NCI-H146 treated with DMSO at 0.1 percent for 48 hours (cell line): Measurements from ENCODE around the gene CCL27.
A peak's percentile ranks its signal among the peaks of the same experiment; 100 is the strongest.

Source experiments
- DNase-seq: peaks from one replicate; lab custom pipeline; 2025; ENCODE audit not compliant: unreplicated experiment; lab: John Stamatoyannopoulos, UW

CCL27 gene

DNA sequence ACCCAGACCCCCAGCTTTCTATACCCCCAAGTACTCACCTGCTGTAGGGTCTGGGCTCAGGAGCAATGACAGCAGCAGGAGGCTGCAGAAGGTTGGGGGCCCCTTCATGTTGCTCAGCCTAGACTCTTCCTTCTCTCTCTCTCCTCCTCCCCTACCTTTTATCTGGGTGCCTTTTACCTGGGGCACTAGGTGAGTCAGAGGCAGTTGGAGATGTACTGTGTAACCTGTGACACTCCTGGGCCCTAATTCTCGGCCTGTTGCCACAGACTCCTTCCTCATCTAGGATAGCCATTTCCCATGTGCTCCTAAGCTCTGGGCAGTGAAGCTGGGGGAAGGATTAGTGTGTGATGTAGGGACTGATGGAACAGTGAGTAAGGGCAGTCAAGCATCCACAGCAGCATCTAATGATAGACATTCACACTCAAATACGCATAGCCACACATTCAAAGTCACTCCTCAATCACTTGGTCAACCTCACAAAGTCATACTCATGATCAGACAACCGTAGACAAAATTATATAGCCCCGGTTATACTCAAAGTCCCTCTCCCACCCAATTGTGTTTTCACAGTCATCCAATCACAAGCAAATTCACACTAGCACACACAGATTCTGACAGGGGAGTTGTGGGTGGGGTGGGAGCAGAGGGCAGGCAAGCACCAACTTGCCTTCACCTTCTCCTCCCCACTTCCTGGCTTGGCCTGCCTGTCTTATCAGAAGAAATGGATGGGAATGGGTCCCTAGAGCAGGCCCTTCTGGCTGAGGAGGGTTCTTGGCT, at the start of gene CCL27:
Gene CCL27 (minus strand): TSS at position 132 of the 777 bp plus-strand sequence. CDS start 24 bp downstream, at position 108.
- no peak for DNase-seq

DNA sequence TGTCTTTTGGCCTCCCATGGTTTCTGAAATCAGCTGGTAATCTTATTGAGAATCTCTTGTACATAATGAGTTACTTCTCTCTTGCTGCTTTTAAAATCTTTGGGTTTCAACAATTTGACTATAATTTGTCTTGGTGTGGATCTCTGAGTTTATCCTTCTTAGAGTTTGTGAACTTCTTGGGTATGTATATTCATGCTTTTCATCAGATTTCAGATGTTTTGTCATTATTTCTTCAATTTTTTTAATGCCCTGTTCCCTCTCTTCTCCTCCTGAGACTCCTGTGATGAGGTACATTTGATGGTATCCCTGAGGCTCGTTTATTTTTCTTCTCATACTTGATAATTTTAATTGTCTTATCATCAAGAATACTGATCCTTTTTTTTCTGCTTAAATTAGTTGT, 49.7 kb upstream of the CCL27 start:
- no peak for DNase-seq

GRCh38 chr9:34710023-34710422, 47.6 kb upstream of the CCL27 start, which contains the start of gene CCL21:
TSS of gene CCL21 (minus strand) at chr9:34710136. CDS start at chr9:34710066, 70 bp downstream.
- DNase-seq, result no peak

DNA sequence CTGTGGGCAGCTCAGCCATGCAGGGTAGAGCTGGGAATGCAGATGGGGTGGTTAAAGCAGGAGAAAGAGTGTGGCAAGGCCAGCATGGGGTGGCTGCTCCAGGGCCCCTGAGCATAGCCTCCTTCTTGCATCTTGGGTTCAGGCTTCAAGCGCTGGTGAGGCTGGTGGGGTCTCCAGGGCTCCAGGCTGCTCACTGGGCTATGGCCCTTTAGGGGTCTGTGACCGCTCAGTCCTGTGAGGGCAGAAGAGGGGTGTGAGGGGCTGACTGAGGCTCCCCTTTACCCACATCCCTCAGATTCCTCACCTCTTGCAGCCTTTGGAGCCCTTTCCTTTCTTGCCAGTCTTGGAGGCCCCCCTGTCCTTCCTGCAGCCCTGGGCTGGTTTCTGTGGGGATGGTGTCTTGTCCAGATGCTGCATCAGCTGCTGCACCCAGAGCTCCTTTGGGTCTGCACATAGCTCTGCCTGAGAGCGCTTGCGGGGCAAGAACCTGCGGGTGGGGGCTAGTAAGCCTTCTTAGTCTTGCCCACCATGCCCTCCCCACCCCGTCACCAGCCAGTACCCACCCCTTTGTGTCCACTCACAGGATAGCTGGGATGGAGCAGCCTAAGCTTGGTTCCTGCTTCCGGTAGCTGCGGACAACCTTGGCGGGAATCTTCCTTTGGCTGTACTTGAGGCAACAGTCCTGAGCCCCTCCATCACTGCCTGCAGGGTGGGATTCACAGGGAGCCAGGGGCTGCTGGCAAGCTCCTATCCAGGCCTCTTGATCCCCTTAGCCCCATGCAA, 46.9 kb upstream of the CCL27 start:
- DNase-seq, result no peak

DNA sequence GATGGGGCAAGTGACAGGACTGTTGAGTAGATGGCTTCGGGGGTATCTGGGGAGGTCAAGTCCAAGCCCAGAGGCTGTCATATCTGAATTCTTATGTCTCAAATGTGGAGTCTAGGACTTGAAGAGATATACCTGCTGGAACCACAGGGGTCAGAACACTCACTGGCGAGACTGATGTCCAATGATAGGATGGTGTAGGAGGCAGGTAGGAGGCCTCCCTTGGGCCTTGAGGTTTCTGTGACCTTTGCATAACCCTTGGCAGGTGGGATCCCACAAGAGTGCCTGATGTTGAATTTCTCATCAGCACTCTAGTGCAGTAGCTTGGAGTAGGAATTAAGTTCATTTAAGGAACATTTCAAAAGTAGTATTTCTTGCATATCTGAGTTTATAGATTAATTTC, 44.7 kb upstream of the CCL27 start:
- no peak for DNase-seq

DNA sequence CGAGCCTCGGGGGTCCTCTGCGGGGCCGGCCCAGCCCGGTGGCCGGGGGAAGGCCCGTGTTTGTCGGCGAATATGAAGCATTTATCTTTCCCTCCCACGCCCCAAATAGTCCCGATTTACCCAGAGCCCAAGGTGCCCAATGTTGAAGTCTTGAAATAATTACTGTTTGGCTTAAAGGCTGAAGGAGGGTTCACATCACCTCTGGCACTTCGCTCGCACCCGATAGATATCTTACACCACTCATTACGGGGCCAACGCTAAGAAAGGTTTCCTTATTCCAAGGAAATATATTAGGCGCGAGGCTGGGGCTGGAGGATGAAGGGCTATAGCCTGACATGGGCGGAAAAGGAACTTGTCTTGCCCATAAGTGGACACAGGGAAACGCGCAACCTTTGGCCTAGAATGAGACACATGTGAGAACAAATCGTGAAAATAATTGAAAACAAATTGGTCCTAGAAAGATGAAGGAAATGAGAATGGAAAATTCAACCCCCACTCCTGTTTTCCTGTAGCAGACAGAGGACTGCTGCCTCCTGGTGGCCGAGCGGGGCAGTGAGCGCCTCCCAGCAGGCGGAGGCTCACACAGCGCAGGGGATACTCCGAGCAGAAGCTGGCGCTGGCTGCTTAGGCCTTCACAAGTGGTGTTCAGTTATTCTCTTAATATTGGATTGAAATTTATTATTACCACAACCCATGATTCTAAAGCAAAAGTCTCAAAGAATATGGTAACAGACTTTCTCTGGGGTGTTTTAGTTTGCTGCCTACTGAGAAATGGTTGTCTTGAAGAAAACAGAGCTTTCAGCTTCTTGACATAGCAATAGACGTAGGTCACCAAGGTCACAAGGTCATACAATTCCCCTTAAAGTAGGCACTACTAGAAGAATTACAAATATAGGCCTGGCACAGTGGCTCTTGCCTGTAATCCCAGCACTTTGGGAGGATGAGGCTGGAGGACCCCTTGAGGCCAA, 39.6 kb upstream of the CCL27 start:
- peak; percentile 72 for DNase-seq

DNA sequence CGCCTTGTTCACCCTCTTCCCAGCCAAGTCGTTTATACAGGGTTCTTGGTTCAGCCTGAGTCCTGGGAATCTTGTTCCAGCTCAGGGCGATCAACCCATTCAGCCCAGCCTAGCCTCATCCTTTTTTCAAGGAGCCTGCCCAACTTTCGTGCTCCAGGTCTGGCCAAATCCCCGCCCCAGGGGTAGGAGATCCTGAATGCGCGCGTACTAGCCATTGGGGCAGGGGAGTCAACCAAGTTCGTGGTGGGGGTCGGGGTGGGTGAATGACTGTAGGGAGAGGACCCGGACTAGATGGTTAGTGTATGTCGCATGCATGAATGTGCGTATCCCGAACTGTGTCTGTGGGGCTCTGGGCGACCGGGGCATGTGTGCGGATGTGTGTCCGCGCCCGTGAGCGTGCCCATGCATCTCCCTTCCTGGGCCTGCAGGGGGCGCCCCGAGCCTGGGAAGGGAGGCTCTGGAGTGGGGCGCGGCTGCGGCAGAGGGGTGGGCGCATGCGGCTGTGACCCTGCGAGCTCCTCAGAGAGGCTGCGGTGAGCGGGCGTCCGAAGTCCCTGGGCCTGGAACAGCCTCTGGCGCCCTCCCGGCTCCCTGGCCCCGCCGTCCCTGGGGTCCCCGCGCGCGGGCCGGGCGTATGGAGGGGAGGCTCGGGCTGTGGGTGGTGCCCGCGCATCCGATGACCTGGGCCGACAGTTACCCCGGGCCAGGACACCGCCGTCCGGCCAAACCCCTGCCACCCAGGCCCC, 38.7 kb upstream of the CCL27 start:
- DNase-seq, result peak; percentile 29

GRCh38 chr9:34694811-34695210, 32.4 kb upstream of the CCL27 start:
- DNase-seq, result no peak

GRCh38 chr9:34693560-34693959, 31.1 kb upstream of the CCL27 start:
- no peak for DNase-seq

DNA sequence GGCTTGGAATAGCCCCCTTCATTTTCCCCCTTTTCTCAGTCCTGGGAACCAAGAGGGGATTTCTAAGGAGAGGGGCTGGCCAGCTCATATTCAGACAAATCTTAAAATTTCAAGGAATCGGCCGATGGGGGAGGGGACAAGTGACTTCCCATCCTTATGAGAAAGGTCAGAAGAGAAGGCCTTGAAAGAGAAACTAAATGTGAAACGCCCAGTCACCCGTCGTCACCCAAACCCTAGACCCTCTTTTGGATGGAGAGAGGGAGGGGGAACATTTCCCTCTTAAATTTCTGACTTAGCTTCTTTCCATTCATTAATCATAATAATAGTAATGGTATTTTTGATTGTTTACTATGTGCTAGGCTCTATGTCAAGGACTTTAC, 29.5 kb upstream of the CCL27 start:
- no peak for DNase-seq

DNA sequence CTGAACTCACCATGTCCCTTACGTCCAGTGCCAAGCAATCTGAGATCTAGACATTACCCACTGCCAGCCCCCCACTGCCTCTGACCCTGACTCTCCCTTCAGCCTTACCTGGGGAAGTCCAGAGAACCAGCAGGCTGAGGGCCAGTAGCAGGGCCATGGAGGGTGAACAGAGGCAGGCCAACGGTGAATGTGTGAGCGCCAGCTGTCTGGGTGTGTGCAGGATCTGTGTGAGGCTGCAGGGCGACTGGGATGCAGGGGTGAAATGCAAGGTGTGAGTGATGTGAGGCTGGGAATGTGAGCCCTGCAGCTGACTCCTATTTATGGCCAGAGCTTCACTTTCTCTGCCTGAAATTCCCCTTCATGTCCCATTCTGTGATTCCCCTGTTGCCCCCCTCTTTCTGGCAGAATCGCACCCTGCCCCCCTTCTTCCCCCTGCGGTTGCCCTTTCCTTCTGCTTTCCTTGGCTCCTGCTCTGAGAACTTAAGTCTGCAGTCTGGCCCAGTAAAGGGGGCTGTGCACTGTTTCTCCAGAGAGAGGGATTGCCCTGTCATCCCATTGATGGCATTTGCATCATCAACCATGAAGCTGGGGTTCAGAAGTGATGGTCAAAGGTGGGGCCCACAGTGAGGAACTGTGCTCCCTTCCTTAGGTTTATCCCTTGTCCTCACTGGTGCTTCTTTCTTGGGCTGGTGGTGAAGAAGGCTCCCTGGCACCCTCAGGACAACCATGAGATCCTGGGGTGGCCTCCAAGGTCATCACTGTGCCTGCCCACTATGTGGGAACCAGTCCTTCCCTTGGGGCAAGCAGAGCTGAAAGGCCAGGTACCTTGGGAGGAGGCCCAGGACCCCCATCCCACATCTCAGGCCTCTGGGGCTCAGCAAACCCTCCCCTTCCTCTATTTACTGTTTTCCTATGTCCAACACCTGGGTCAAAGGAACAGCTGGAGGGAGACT, 28.8 kb upstream of the CCL27 start, which contains the start of gene CCL19:
Gene CCL19 (minus strand): TSS at position 294 of the 953 bp plus-strand sequence. CDS start 137 bp downstream, at position 157.
- no peak for DNase-seq

DNA sequence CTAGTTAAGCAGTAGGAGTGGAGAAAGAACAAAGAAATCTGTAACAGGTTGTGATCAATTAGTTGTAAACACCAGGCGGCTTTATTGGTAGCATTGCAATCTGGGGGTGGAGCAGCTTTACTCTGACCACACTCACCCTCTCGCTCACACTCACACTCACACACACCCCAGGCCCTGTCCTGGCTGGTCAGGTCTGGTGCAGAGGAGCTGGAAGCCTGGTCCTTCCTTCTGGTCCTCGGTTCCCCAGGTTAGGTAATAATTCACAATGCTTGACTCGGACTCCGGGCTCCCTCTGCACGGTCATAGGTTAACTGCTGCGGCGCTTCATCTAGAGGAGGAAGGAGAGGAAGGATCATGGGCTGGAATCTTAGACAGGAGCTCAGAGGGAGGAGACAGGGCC, 27.1 kb upstream of the CCL27 start:
- DNase-seq, result peak; percentile 71

DNA sequence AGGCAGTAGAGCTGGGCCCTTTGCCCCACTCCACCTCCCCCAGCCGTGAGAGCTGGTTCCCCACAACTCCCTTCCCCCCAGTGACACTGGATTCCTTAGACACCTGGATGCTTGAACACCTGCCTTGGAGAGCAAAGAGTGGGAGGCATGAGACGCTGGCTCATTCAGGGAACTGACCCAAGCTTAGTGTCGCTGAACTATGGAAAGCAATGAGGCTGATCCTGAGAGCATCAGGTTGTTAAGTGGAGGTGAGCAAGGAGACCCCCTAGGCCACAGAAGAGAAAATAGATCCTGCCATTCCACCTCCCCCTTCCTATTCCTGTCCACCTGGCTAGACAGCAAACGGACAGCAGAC, 26.6 kb upstream of the CCL27 start:
- peak; percentile 71 for DNase-seq

GRCh38 chr9:34688329-34689115, 26.1 kb upstream of the CCL27 start:
- no peak for DNase-seq

GRCh38 chr9:34687276-34688030, 25.0 kb upstream of the CCL27 start:
- DNase-seq, result no peak

- no peak for DNase-seq
Observed at GRCh38 chr9:34686732-34687131, 24.3 kb upstream of the CCL27 start.

DNA sequence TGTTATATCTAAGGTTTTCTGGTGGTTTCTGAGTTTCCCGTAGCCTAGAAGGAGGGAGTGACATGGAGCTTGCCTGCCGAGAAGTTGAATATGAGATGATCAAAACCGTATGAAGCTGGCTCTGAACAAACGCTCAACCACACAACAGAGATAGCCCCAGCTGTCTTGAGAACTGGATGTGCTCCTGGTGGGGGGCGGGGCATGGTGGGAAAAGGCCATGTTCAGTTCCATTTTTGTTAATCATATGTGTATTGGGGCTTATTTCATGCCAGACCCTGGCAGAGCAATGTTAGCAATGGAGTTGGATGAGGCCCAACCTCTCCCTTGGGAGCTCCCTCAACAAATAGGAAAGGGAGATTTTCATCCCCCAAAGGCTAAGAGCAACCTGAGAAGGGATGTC, 23.8 kb upstream of the CCL27 start:
- no peak for DNase-seq

- DNase-seq, result no peak
Observed at GRCh38 chr9:34685591-34685990, 23.1 kb upstream of the CCL27 start.
